GM10847 (cell line): Measurements from ENCODE around the gene LGALS4.

ENCODE experiments used
- POLR2A ChIP-seq: IDR thresholded peaks from 2 replicates; pipeline ENCODE4 v1.6.1; 2011; ENCODE audit not compliant: insufficient read length; ENCODE audit errors: extremely low read depth

The LGALS4 gene

DNA sequence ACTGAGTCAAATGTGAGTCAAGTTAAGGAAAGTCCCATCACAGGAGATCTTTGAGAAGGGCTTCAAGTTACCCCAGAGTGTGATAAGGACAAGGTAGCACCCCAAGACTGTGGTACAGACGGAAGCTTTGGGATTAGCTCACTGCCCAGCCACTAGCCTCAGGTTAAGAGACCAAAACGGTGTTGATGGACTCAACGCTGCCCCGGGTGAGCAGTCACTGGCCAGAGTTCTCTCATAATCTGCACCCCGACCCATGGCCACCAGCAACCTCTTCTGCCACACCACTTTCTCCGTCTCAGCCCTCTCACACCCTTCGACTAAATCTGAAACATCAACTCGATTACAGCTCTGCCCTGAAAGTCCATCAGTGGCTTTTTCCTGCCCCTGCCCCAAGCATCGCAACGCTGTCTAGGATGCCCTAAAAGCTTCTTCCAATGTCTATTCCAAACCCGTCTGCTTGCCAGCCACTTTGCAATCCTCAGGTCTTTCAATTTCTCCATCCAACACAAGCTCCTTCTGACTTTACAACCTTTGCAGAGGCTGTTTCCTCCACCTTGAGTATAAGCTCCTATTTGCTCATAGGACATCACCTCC, 31.4 kb upstream of the LGALS4 start:
- TF ChIP-seq POLR2A = no peak

DNA sequence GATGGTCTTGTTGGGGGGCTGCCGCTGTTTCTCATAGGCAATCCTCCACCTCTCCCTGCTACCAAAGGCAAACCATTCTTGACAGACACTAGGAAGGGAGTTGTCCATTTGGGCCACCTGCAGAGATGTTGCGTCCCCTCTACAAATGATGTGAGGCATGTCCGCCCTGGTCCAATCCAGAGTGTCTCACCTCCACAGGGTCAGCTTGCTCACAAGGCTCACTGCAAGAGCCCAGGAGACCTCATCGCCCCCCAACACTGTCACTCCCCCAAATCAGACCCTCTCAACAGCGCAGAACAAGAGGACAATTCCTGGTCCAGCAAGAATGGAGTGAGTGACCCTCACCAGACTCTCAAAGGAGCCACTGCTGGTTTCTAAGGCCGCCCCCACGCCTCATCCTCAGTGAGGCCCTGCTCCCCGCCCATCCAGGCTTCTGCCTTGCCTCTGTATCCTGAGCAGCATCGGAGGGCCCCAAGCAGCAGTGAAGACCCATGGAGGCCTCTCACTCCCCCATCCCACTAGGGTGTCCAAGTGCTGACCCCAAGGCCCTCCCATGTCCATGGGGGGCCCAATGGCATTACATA, 30.5 kb upstream of the LGALS4 start:
- no peak for TF ChIP-seq POLR2A

DNA sequence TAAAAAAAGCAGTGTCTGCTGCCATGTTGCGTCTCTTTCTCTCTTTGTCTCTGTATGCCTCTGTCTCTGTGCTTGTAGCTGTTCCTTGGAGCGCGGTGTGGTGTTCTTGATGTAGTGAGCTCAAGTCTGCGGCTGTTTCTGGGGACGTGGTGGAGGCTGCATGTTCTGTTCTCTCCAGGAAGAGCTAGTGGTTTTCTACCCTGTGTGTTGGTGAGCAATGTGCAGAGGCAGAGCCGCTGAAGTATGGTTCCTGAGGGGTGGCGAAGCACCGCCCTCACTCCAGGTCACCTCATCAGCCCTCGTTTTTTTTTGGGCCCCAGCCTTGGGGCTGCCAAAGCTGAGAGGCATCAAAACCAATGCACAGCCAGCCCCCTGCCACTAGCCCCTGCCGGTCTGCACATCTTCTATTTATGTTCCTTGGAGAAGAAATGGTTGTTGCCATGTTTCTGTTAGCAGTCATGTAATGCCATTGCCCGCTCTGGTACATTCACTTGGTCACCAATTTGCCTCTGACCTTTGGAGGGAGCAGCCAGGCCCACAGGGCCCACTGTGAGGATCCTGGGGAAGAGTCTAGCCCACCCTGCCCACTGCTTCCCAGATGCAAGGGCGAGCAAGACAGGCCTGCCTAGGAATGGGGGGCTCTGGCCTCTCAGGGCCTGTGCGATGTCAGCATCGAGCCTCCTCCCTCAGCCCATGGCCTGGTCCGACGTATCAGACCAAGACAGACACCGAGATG, 29.9 kb upstream of the LGALS4 start:
- TF ChIP-seq POLR2A = no peak

GRCh38 chr19:38841787-38842438, 29.2 kb upstream of the LGALS4 start:
- no peak for TF ChIP-seq POLR2A

DNA sequence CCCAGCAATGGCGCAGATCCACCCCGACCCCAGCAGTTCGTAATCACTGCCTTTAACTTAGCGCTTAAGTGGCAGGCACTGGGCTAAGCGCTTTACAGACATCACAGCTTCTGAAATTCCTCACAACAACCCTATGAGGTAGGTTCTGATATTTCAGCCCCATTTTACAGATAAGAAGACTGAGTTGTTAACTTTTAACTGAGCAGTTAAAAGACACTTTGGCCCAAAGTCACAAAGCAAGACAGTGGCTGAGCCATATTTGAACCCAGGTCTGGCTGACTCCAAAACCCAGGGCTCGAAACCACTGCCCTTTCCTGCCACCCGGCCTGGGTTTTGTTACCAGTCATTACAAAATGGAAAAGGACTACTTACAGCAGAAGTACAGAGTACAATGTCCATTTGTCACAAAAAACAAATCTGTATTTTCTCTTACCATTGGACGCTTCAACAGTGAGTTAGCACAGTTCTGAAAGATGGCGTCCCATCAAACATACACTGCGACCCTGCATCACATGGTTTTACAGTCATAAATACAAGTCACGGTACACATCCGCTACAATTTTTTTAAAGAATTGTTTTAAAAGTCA, 28.5 kb upstream of the LGALS4 start:
- no peak for TF ChIP-seq POLR2A

- TF ChIP-seq POLR2A = no peak
Measured at GRCh38 chr19:38840583-38840968, 27.8 kb upstream of the LGALS4 start.

- no peak for TF ChIP-seq POLR2A
Measured at GRCh38 chr19:38839816-38840582, 27.3 kb upstream of the LGALS4 start.

GRCh38 chr19:38838986-38839761, 26.4 kb upstream of the LGALS4 start:
- no peak for TF ChIP-seq POLR2A

GRCh38 chr19:38838208-38838985, 25.7 kb upstream of the LGALS4 start:
- no peak for TF ChIP-seq POLR2A

- no peak for TF ChIP-seq POLR2A
Measured at GRCh38 chr19:38837656-38838121, 24.9 kb upstream of the LGALS4 start.

- no peak for TF ChIP-seq POLR2A
Measured at GRCh38 chr19:38836983-38837626, 24.4 kb upstream of the LGALS4 start.

GRCh38 chr19:38836159-38836982, 23.6 kb upstream of the LGALS4 start:
- no peak for TF ChIP-seq POLR2A
